ENCODE results near the gene ICE1.

Gene ICE1

DNA sequence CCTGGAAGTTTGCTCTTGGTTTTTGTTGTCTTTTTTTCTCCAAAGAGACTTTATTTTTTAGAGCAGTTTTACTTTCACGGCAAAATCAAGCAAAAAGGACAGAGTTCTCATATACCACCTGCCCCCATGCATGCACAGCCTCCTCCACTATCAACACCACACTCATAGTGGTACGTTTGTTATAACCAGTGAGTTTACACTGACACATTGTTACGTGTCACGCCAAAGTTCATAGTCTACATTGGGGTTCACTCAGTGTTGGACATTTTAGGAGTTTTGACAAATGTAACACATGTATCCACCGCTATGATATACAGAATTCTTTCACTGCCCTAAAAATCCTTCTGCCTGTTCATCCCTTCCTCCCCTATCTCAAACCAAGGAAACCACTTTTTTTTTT lies 7.5 kb upstream of the ICE1 start:
- DNase-seq (ENCODE audit: low read depth), result no peak
- no peak for TF ChIP-seq CTCF (IDR thresholded peaks at IDR 0.05; ENCODE audit: low read depth, low read length, missing control alignments)
- in situ Hi-C loops (cut with HindIII; ENCODE audit: low sequenced_read_pairs), result loop anchor here (5.0 kb wide), 1 partner anchor 538 kb away; no protein-coding TSS in a partner anchor

GRCh38 chr5:5416733-5417132 lies 5.7 kb upstream of the ICE1 start:
- DNase-seq (ENCODE audit: low read depth), result no peak
- no peak overlapping the region for H3K4me3 ChIP-seq (ENCODE audit: low read depth, low read length)
- no peak for TF ChIP-seq CTCF (IDR thresholded peaks at IDR 0.05; ENCODE audit: low read depth, low read length, missing control alignments)
- in situ Hi-C loops (cut with HindIII; ENCODE audit: low sequenced_read_pairs), result loop anchor here (5.0 kb wide), 1 partner anchor 539 kb away; no protein-coding TSS in a partner anchor

More for the DNA sequence above, 7.5 kb upstream of the ICE1 start:
- no peak overlapping the region for H3K4me3 ChIP-seq (ENCODE audit: low read depth, low read length)

- H3K4me3 ChIP-seq (ENCODE audit: low read depth, low read length), result no peak overlapping the region
- in situ Hi-C loops (cut with HindIII; ENCODE audit: low sequenced_read_pairs), result loop anchor here (5.0 kb wide), 1 partner anchor 541 kb away; no protein-coding TSS in a partner anchor
- TF ChIP-seq CTCF (IDR thresholded peaks at IDR 0.05; ENCODE audit: low read depth, low read length, missing control alignments), result no peak
- no peak for DNase-seq (ENCODE audit: low read depth)
Measured at GRCh38 chr5:5418006-5418405, 4.5 kb upstream of the ICE1 start.

GRCh38 chr5:5418764-5419163 lies 3.7 kb upstream of the ICE1 start:
- DNase-seq (ENCODE audit: low read depth), result no peak
- H3K4me3 ChIP-seq (ENCODE audit: low read depth, low read length), result no peak overlapping the region
- in situ Hi-C loops (cut with HindIII; ENCODE audit: low sequenced_read_pairs), result loop anchor here (5.0 kb wide), 1 partner anchor 541 kb away; no protein-coding TSS in a partner anchor
- TF ChIP-seq CTCF (IDR thresholded peaks at IDR 0.05; ENCODE audit: low read depth, low read length, missing control alignments), result no peak

DNA sequence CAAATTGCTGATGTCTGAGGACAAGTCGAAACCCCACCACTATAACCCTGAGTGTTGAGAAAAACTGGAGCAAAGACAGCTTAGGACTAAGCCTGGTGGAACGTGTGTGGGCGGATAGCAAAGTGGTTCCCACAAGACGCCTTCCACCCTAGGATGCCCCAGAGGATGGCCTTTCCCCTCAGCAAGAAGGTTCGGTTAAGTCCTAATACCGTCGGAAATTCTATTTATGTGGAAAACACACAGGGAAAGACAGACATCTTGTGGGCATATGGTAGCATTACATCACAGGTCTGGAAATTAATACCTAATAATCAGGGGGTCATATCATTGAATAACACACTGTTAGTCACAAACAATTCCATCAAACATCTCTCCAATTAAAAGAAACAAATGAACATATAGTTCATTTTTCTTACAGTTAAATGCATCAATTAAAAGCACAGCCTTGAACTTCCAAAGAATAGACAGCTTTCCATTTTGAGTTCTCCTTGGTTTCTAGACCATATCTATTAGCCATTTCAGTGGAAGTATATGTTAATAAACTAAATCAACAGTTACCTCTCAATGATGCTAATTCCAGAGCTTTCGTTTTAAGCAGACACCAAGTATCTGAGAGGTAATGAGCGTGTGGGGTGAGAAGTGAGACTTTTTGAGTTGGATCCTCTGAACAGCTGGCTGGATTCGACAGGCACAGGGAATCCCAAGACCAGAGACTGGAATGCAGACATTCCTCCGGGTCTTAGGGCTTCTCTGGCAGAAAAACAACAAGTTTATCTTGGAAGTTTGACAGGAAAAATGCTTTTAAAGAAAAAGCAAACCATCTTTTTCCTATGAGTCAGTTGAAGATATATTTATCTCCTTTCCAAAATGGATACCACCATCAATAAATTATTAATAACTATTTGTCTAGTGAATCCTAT lies 2.9 kb upstream of the ICE1 start:
- in situ Hi-C loops (cut with HindIII; ENCODE audit: low sequenced_read_pairs), result loop anchor here (5.0 kb wide), 1 partner anchor 542 kb away; no protein-coding TSS in a partner anchor
- peak; percentile 39 for DNase-seq (ENCODE audit: low read depth)
- TF ChIP-seq CTCF (IDR thresholded peaks at IDR 0.05; ENCODE audit: low read depth, low read length, missing control alignments), result peak; percentile 68
- no peak overlapping the region for H3K4me3 ChIP-seq (ENCODE audit: low read depth, low read length)

GRCh38 chr5:5420251-5420650 lies 2.2 kb upstream of the ICE1 start:
- in situ Hi-C loops (cut with HindIII; ENCODE audit: low sequenced_read_pairs), result no loop called here
- no peak for TF ChIP-seq CTCF (IDR thresholded peaks at IDR 0.05; ENCODE audit: low read depth, low read length, missing control alignments)
- no peak overlapping the region for H3K4me3 ChIP-seq (ENCODE audit: low read depth, low read length)
- no peak for DNase-seq (ENCODE audit: low read depth)

Data from astrocyte of the cerebellum (primary cell).